Measurements from ENCODE around the gene TMEM44. TPM values are rescaled to one million over a fixed set of nuclear protein-coding genes. Genes with fewer than 3 reads are reported as not detected.

TMEM44 gene
- total RNA-seq, 1 donor from 2014 or later: 3.3 TPM

GRCh38 chr3:194584320-194584776, 48.9 kb downstream of the TMEM44 start:
- Mint-ChIP-seq H3K4me1 (peaks cover 16% of the 10 kb centered on the region), H3K36me3 (ENCODE audit: low read depth) (peaks cover 12% of the 10 kb centered on the region), H3K27ac (peak overlapping the region; percentile 97), H3K4me3 (peak overlapping the region; percentile 94), H3K27me3 (no peaks in the 10 kb centered on the region), H3K9me3 (peaks cover 5% of the 10 kb centered on the region)
- DNase-seq (no peak), ATAC-seq (ENCODE audit: low read depth) (no peak)
- TF ChIP-seq CTCF (IDR thresholded peaks at IDR 0.05): no peak
- CTCF ChIA-PET: interaction anchor here (0.5 to 1.0 kb wide), 3 partner anchors 10 to 178 kb away, joined by 3 to 6 read pairs (median 3); no protein-coding TSS in a partner anchor
- intact Hi-C loops (cut with micrococcal nuclease): loop anchor here (1.0 to 5.0 kb wide), 3 partner anchors 10 to 858 kb away; partner anchors contain the start of gene ACAP2
- POLR2A ChIA-PET: interaction anchor here (0.6 to 1.4 kb wide), 9 partner anchors 9 to 959 kb away, joined by 3 to 6 read pairs (median 4); partner anchors contain the start of gene PPP1R2

- CTCF ChIA-PET: interaction anchor here (1.8 kb wide), 1 partner anchor 12 kb away, joined by 7 read pairs; no protein-coding TSS in a partner anchor
- Mint-ChIP-seq H3K36me3 (ENCODE audit: low read depth) (peaks cover 7% of the 10 kb centered on the region), H3K27me3 (no peaks in the 10 kb centered on the region), H3K4me3 (peak overlapping the region; percentile 24), H3K4me1 (peaks cover 16% of the 10 kb centered on the region), H3K27ac (no peak overlapping the region), H3K9me3 (peaks cover 5% of the 10 kb centered on the region)
- POLR2A ChIA-PET: interaction anchor here (0.7 to 1.5 kb wide), 2 partner anchors 94 to 106 kb away, joined by 3 to 4 read pairs; no protein-coding TSS in a partner anchor
- no peak for TF ChIP-seq CTCF (IDR thresholded peaks at IDR 0.05)
- intact Hi-C loops (cut with micrococcal nuclease): loop anchor here (5.0 kb wide), 2 partner anchors 450 to 860 kb away; partner anchors contain the start of gene ACAP2
- no peak for DNase-seq
- no peak for ATAC-seq (ENCODE audit: low read depth)
Observed at GRCh38 chr3:194582196-194582905, 50.9 kb downstream of the TMEM44 start.

GRCh38 chr3:194579091-194579606, 54.1 kb downstream of the TMEM44 start:
- DNase-seq (no peak), ATAC-seq (ENCODE audit: low read depth) (no peak)
- ChIA-PET CTCF (interaction anchor here (0.6 to 1.3 kb wide), 2 partner anchors 11 to 107 kb away, joined by 3 to 5 read pairs; no protein-coding TSS in a partner anchor), POLR2A (no interaction called here)
- Mint-ChIP-seq H3K4me1 (peaks cover 3% of the 10 kb centered on the region), H3K27ac (no peak overlapping the region), H3K9me3 (no peaks in the 10 kb centered on the region), H3K36me3 (ENCODE audit: low read depth) (peaks cover 3% of the 10 kb centered on the region), H3K4me3 (no peak overlapping the region), H3K27me3 (peaks cover 5% of the 10 kb centered on the region)
- TF ChIP-seq CTCF (IDR thresholded peaks at IDR 0.05): no peak
- intact Hi-C loops (cut with micrococcal nuclease): no loop called here

GRCh38 chr3:194577986-194578905, 55.0 kb downstream of the TMEM44 start:
- peaks cover 11% of the 10 kb centered on the region for H3K27me3 Mint-ChIP-seq
- no peak for TF ChIP-seq CTCF (IDR thresholded peaks at IDR 0.05)
- no peak for DNase-seq
- H3K36me3 Mint-ChIP-seq (ENCODE audit: low read depth): no peaks in the 10 kb centered on the region
- peaks cover 2% of the 10 kb centered on the region for H3K4me1 Mint-ChIP-seq
- no peaks in the 10 kb centered on the region for H3K9me3 Mint-ChIP-seq
- POLR2A ChIA-PET: no interaction called here
- H3K4me3 Mint-ChIP-seq: no peak overlapping the region
- CTCF ChIA-PET: interaction anchor here (0.6 to 1.3 kb wide), 3 partner anchors 10 to 106 kb away, joined by 3 to 5 read pairs (median 3); no protein-coding TSS in a partner anchor
- peak; percentile 52 for ATAC-seq (ENCODE audit: low read depth)
- intact Hi-C loops (cut with micrococcal nuclease): no loop called here
- no peak overlapping the region for H3K27ac Mint-ChIP-seq
